Uterus (tissue), 4 donors: ENCODE data around the gene PCIF1. TPM values are rescaled to one million over a fixed set of nuclear protein-coding genes. Genes with fewer than 3 reads are reported as not detected.

Experiments used
- DNase-seq, 2 donors: peaks; one replicate each; pipeline ENCODE4 v3.0.0-alpha.2; 2019 to 2020
- H3K27ac ChIP-seq, 2 donors: fragments of 200-600 bp; sonication (generic); 1 replicate in 1 of 2; 2 replicates in 1 of 2; pipeline ENCODE4 v1.5.1; 2016 to 2018
- H3K27me3 ChIP-seq, 2 donors: fragments of 200-600 bp; sonication (generic); one replicate each; pipeline ENCODE4 v1.5.1; 2018 to 2019; ENCODE audit warnings: control low read depth in 1 of 2
- H3K36me3 ChIP-seq, 2 donors: fragments of 200-600 bp; sonication (generic); one replicate each; pipeline ENCODE4 v1.5.1; 2019; ENCODE audit warnings: control low read depth in 1 of 2
- H3K4me1 ChIP-seq, 2 donors: fragments of 200-600 bp; sonication (generic); one replicate each; pipeline ENCODE4 v1.5.1; 2018 to 2019; ENCODE audit warnings: control low read depth in 1 of 2
- H3K4me3 ChIP-seq, 2 donors: fragments of 200-600 bp; sonication (generic); 1 replicate in 1 of 2; 2 replicates in 1 of 2; pipeline ENCODE4 v1.5.1; 2018 to 2019; ENCODE audit warnings: mild to moderate bottlenecking in 1 of 2
- H3K9me3 ChIP-seq, 2 donors: fragments of 200-600 bp; sonication (generic); one replicate each; pipeline ENCODE4 v1.5.1; 2019; ENCODE audit warnings: control low read depth in 1 of 2
- POLR2A ChIP-seq, 2 donors: fragments of 450-650 bp; IDR thresholded peaks; one replicate each; pipeline ENCODE4 v1.6.1; 2016; ENCODE audit warnings: antibody characterized with exemption in 2 of 2, mild to moderate bottlenecking in 1 of 2, moderate library complexity in 1 of 2
- intact Hi-C: fragments of 100-400 bp; cut with DNase I; formaldehyde crosslinking; loops from one replicate; pipeline ENCODE4 v1.15.1; 2023; ENCODE audit warnings: low total_unique reads
- total RNA-seq, 4 donors: library from RNA; depleted of rRNA in 3 of 4; stranded (reverse); fragments of >200 nt in 3 of 4; gene quantifications; one replicate each; pipeline versions ENCODE4 v1.1.0 to v1.2.4, GENCODE V29; 2014 to 2023
- TF ChIP-seq, protein P1 (sequence below), 4 experiments: fragments of 200-600 bp in 2 of 4; fragments of 450-650 bp in 2 of 4; sonication (generic) in 2 of 4; IDR thresholded peaks; one replicate each; pipeline ENCODE4 v1.5.1; 2016 to 2019; ENCODE audit warnings: antibody characterized with exemption in 4 of 4, mild to moderate bottlenecking in 2 of 4, moderate library complexity in 1 of 4
- donor health status: DM: yes; HTN: yes; CAD: no.

Gene PCIF1
- total RNA-seq, 4 donors from 2014 or later = 11.0 to 71.0 (median 40.0) TPM

DNA sequence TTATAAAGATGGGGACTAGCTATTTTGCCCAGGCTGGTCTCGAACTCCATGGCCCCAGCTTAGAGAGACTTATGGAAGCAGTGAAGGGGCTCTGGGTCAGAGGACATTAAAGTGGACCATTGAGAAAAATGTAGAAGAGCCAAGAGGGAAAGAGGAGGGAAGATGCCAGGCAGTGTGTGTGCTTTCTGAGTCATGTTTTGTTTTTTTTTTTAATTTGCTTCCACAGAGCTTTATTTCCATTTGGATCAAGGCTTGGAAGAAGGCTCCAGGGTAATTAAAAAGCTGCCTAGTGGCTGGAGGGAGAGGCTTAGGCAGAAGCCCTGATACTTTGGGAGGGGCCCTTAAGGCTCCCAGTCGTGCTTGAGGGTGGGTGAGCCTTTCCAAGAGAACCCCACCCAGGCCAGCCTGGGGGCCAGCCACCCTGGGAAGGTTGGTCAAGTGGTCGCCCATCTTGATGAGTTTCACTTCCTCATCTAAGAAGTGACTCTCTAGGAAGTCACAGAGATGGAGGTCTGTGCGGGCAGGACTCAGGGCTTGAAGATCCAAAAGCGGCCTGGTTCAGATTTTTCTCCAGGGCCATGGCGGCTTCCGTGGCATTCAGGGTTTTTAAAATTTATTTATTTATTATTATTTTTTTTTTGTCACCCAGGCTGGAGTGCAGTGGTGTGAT is 40.5 kb downstream of the PCIF1 start:
- no peaks in the 10 kb centered on the region for H3K9me3 ChIP-seq
- no peak overlapping the region for H3K27ac ChIP-seq
- TF ChIP-seq, protein P1, sequence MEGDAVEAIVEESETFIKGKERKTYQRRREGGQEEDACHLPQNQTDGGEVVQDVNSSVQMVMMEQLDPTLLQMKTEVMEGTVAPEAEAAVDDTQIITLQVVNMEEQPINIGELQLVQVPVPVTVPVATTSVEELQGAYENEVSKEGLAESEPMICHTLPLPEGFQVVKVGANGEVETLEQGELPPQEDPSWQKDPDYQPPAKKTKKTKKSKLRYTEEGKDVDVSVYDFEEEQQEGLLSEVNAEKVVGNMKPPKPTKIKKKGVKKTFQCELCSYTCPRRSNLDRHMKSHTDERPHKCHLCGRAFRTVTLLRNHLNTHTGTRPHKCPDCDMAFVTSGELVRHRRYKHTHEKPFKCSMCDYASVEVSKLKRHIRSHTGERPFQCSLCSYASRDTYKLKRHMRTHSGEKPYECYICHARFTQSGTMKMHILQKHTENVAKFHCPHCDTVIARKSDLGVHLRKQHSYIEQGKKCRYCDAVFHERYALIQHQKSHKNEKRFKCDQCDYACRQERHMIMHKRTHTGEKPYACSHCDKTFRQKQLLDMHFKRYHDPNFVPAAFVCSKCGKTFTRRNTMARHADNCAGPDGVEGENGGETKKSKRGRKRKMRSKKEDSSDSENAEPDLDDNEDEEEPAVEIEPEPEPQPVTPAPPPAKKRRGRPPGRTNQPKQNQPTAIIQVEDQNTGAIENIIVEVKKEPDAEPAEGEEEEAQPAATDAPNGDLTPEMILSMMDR (IDR thresholded peaks at IDR 0.05) = no peak
- no peak for TF ChIP-seq POLR2A (IDR thresholded peaks at IDR 0.05)
- DNase-seq = no peak
- H3K27me3 ChIP-seq = no peaks in the 10 kb centered on the region
- H3K4me1 ChIP-seq = peaks cover 0 to 5% of the 10 kb centered on the region in 2 donors
- intact Hi-C loops = no loop called here
- no peaks in the 10 kb centered on the region for H3K36me3 ChIP-seq
- no peak overlapping the region for H3K4me3 ChIP-seq

GRCh38 chr20:45975686-45976085 is 41.2 kb downstream of the PCIF1 start:
- Histone ChIP-seq H3K27ac (no peak overlapping the region), H3K4me1 (no peaks in the 10 kb centered on the region), H3K9me3 (no peaks in the 10 kb centered on the region), H3K4me3 (no peak overlapping the region), H3K27me3 (no peaks in the 10 kb centered on the region), H3K36me3 (no peaks in the 10 kb centered on the region)
- TF ChIP-seq POLR2A (IDR thresholded peaks at IDR 0.05) = no peak
- TF ChIP-seq, protein P1 (IDR thresholded peaks at IDR 0.05) = no peak
- DNase-seq = no peak
- intact Hi-C loops = no loop called here

- no peak for DNase-seq
- no peak overlapping the region for H3K27ac ChIP-seq
- no peak overlapping the region for H3K4me3 ChIP-seq
- no peaks in the 10 kb centered on the region for H3K27me3 ChIP-seq
- H3K36me3 ChIP-seq = no peaks in the 10 kb centered on the region
- intact Hi-C loops = no loop called here
- H3K9me3 ChIP-seq = no peaks in the 10 kb centered on the region
- TF ChIP-seq, protein P1 (IDR thresholded peaks at IDR 0.05) = no peak
- TF ChIP-seq POLR2A (IDR thresholded peaks at IDR 0.05) = no peak
- no peaks in the 10 kb centered on the region for H3K4me1 ChIP-seq
Measured at GRCh38 chr20:45976086-45976485, 41.6 kb downstream of the PCIF1 start.

GRCh38 chr20:45981261-45981660 is 46.8 kb downstream of the PCIF1 start:
- intact Hi-C loops = no loop called here
- H3K27me3 ChIP-seq = no peaks in the 10 kb centered on the region
- no peaks in the 10 kb centered on the region for H3K9me3 ChIP-seq
- DNase-seq = no peak
- H3K27ac ChIP-seq = no peak overlapping the region
- H3K36me3 ChIP-seq = no peaks in the 10 kb centered on the region
- H3K4me1 ChIP-seq = no peaks in the 10 kb centered on the region
- H3K4me3 ChIP-seq = no peak overlapping the region
- no peak for TF ChIP-seq POLR2A (IDR thresholded peaks at IDR 0.05)
- TF ChIP-seq, protein P1 (IDR thresholded peaks at IDR 0.05) = no peak

DNA sequence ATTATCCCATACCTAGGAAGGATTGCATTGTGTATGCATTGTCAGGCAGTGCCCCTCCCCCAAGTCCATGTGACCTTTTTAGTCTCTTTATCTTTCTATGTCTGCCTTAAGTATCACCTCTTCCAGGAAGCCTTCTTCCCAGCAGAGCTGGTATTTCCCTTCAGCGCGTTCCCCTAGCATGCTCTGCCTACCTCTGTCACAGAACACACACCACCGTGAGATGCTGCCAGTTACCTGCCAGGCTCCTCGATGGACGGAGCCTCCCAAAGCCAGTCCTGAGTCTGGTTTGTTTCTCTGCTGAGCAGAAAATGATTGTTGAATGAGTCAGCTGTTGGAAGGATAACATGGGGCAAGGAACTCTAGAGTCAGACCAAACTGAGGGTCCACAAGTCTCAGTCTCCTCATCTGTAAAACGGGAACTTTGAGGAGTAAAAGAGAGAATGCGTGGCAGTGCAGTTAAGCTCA is 48.8 kb downstream of the PCIF1 start:
- Histone ChIP-seq H3K27ac (no peak overlapping the region), H3K4me3 (no peak overlapping the region), H3K27me3 (peaks cover 0 to 3% of the 10 kb centered on the region in 2 donors), H3K9me3 (no peaks in the 10 kb centered on the region), H3K36me3 (no peaks in the 10 kb centered on the region), H3K4me1 (no peaks in the 10 kb centered on the region)
- TF ChIP-seq, protein P1 (IDR thresholded peaks at IDR 0.05) = no peak
- TF ChIP-seq POLR2A (IDR thresholded peaks at IDR 0.05) = no peak
- intact Hi-C loops = no loop called here
- no peak for DNase-seq
